Activated gamma-delta T cell (primary cell): Measurements from ENCODE around the gene EIF2D.
"Not testable (repeated sequence)": the region's sequence is repeated elsewhere in the genome, so short reads cannot be mapped to it uniquely, and the experiment has no call there.

Source experiments
- DNase-seq: peaks from one replicate; lab custom pipeline; 2025; lab: John Stamatoyannopoulos, UW

EIF2D gene

DNA sequence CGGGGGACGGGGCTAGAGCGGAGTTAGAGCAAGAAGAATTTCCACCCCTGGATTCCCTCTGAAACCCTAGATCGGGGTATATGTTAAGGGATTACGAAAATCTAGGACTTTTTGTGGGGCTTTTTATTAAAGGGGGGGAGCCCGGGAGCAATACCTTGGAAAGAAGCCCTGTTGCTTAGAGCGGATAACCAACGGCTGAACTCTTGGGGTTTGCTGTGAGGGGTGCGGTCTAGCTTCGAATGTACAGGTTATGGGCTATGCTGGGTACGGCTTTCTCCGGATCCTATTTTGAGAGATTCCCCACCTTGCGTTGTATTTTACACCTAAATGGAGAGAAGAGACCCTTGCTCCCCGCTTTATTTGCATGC, 23.7 kb upstream of the EIF2D start:
- no peak for DNase-seq

DNA sequence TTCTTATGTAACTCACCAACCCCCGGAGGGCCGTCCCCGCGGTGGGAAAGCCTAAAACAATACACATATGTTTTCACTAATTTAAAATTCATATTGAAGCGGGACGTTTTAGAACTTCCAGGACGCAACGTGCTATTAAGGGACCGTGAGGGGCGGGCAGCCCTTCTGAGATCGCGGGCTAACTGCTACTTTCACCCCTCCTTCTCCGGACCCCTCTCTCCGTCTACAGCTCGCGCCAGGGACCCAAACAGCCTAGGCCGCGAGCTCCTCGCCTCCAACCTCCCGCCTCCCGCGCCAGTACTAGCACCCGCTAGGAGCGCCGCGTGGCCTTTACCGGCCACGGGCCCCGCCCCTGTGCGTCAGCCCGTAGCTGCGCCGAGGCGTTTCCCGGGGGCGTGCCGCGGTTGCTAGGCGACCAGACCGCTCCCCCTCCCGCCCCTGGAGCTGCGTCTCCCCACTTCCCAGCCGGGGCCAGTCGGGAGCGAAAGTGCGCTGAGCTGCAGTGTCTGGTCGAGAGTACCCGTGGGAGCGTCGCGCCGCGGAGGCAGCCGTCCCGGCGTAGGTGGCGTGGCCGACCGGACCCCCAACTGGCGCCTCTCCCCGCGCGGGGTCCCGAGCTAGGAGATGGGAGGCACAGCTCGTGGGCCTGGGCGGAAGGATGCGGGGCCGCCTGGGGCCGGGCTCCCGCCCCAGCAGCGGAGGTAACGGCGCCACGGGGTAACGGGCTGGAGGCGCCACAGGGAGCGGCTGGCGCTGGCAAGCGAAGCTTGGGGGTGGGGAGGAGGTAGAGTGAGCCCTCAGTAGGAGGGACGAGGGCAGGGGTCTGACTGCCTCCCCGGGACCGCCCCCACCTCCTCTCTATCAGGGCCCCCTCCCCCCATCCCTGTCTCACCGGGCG, 23.1 kb upstream of the EIF2D start, which contains the start of gene DYRK3:
TSS of gene DYRK3 (plus strand) at position 457 of the 898 bp plus-strand sequence. CDS start at position 625, 168 bp downstream.
- DNase-seq, result peak; percentile 84

DNA sequence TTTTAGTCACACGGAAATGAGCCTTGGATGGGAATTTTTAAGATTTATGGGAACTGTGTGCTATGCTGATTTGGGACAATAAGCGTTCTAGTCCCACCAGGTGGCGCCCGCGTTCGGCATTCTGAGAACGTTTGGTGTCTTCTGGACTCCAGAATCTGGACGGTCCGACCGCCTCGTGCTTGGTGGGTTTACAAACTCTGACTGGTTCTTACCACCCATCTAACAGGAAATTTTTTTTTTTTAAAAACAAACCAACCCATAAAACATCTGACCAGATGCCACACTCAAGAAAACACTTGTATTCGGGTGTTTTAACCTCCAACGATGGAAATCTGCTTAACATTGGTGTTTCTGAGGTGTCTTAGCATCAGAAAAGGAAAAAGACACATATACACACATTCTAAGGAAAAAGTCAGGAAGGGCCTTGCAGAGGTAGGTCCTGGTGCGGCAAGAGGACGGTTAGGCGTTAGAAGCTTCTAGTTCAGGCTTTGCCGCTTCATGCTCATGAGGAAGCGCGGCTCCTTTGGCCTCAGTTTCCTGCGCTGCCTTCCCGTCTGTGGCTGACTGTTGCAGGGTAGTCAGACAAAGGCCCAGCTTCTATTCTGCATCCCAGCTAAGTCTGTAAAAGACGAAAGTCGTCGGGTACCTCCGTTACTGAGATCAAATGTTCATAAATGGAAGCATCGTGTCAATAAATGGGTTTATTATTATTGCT, 22.3 kb upstream of the EIF2D start:
- peak; percentile 37 for DNase-seq

DNA sequence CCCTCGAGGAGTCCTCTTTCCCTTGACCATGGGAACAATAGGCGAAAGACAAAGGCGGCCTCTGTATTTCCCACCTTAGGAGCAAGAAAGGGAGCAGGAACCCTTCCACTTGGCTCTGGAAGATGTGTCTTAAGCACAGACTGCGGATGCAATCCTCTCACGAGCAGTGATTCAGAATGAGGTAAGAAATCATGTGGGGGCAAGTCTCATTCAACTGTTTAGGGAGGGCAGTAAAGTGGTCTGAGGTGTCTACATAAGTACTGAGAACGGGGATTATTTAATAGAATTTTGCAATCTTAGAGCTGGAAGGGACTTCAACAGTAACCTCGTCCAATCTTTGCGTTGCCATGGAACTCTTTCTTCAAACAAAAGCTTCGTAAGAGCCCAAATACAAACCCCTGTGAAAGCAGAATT, 21.4 kb upstream of the EIF2D start:
- DNase-seq, result no peak

DNA sequence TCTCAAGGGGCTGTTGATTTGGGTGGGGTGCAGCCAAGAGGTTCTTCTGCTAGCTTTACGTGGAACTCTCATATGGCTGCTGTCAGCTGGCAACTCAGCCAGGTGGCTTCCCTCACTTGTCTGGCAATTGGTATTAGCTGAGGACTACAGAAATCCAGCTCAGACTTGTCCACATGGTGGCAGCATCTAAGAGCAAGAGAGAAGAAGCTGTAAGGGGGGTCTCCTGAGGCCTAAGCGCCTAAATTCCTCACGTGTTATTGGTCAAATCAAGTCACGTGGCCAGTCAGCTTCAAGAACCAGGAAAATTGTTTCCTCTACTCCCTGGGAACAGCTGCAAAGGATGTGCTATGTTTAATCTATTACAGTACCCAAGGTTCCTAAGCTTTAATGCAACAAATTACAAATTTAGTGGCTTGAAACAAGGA, 18.8 kb upstream of the EIF2D start:
- DNase-seq, result no peak

DNA sequence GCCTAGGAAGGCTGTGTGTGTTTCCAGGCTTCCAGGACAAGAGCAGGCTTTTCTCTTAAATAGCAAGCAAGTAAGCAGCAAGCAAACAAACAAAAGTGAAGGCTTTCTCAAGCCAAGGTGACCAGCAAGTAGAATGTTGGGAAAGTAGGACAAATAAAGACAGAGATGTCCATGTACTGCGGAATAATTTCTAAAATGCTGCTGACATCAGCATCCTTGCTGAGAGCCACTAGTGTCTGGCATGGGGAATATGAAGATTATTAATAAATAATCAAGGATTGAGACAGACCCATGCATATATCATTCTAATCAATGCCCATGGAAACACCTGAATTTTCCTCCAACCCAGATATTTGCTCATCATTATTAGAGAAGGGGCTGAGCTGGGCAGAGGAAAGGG, 16.7 kb upstream of the EIF2D start:
- DNase-seq, result no peak

DNA sequence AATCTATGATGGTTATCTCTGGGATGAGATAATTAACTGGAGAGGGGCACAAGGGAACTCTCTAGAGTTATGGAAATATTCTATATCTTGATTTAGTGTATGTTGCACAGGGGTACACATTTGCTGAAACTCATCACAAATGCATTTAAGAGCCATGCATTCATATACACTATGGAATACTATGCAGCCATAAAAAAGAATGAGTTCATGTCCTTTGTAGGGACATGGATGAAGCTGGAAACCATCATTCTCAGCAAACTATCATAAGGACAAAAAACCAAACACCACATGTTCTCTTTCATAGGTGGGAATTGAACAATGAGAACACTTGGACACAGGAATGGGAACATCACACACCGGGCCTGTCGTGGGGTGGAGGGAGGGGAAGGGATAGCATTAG, 14.1 kb upstream of the EIF2D start:
- DNase-seq, result not testable (repeated sequence)

DNA sequence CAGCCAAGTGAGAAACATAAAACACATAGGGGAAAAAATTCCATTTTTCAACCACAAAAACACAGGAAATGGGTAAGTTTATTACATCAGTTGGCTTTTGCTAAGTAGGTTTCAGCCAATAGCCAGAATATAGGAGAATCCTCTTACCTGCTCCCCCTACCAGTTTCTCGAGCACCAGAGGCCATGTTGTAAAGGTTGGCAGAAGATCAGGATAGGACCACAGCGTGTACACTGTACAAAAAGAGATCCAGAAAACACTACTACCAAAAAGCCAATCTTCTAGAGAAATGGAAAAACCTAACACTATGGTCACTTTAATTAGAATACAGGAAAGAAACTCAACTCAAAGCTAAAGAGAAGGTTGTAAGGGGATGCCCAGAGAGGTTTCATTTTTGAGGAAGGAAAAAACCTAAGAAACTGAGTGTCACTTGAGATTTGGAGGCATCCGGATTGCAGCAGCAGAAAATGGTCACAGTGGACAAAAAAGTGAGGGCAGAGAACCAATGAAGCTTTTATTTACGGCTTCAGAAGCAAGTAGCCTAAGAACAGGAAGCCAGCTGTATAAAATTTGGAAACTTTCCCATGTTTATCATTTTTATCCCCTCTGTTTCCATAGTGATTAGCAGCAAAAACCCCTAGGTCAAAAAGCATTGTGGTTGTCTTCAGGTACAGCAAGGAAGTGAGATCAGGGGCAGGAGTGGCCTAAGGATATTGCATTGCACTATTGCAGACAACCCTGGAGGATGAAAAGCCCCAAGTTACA, 2.9 kb downstream of the EIF2D start:
- DNase-seq, result no peak

DNA sequence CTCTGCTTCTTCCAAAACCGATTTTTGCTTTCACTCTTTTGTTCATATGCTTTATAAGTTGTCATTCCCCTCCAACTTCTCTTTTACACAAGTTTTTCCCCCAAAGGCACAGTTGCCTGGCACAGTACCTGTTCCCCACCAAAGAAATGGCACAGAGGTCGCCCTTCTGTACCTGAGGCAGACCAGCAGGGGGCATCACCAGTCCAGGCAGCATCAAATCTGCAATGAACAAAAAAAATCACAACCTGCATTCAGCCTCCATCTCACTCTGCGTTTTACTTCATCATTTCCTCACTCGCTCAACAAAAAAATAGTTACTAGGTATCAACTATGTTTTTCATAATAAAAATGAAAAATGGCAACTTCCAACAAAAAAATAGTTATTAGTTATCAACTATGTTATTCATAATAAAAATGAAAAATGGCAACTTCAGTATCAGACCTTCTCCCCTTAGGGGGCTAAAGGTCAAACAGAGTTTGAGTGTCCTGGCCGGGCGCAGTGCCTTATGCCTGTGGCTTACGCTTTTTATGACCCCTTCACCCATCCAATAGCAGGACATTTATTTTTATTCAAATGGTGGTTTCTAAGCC, 4.1 kb downstream of the EIF2D start:
- no peak for DNase-seq

DNA sequence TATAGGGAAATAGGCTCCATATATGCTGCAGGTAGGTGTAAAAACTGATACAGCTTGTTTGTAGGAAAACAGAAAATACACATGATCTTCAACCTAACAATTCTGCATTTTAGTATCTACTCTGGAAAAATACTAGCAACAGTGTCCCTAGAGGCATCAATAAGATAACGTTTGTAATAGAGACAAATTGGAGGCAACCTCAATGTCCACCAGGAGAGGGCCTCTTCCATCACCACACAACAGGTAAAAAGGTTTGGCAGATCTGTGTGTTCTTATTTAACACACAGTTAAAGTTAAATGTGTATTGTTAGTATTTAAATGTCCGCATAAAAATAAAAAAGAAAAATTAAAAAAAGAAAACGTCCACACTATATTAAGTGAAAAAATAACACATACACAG, 5.4 kb downstream of the EIF2D start:
- no peak for DNase-seq

DNA sequence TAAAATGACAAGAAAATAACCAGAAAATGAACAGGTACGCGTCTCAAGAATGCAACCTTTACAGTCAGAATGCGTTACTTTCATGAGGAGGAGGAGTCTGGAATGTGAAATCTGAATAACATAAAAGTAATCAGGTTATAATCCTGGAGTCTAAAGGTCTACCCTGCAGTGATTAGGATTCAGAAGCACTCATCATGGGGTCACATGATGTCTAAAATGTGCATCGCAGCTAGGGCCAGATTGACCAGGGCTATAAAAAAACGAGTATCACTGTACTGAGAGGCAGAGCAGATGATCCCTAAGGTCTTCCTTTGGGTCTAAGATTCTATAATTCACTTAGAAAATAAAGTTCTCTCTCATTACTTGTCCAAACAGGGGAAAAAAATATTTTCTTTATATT, 7.4 kb downstream of the EIF2D start:
- DNase-seq, result no peak

DNA sequence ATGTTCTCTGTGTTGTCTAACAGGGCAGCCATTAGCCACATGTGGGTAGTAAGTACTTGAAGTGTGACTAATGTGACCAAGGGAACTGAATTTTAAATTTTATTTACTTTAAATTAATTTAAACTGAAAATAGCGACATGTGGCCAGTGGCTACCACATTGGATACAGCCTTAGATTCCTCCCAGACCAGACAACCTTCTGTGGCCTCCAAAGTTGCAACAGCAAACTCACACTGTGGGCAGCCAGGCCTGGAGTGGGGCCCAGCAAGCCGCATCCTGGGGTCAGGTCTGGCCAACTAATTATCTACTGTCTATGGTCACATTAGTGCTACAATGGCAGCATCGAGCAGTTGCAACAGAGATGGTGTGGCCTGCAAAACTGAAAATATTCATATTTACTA, 11.7 kb downstream of the EIF2D start:
- DNase-seq, result no peak

DNA sequence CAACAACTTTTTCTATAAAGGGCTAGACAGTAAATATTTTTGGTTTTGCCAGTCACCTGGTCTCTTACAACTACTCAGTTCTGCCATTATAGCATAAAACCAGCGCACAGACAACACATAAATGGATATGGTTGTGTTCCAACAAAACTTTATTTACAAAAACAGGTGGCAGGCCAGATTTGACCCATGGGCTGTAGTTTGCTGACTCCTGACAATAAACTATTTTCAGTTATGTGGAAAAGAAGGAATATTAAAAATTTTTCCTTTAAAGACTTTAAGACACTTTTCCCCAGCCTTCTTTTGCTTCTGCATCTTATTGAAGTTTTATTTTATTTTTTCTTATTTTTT, 16.0 kb downstream of the EIF2D start:
- no peak for DNase-seq

DNA sequence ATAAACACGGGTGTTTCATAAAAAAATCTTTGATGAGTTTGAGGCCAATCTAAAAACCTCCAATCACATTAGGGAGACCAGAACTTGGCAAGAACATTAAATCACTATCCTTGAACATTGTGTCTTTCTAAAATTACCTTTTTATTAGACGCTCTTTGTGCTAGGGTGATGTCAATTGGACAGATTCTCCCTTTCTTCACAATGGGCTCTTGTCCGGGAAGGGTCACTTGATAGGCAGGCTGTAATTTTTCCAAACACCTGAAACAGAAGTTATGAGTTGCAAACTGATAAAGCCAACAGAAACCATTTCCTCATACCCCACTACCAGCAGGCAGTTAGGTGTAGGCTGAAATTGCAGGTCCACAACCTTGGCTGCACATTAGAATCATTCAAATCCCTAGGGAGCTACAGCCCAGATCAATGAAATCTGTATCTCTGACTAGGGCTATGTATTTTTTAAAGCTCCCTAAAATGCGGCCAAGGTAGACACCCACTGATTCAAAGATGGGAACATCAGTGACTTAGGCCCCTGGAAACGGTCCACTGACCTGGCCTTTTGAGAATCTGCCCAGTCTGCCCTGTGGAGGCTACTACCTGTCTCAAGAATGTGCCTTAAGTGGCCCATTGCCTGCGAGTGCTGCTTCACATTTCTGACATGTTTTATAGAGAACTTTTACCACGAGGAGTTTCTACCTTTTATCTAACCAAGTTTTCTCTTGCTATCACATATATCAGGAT, 16.5 kb downstream of the EIF2D start:
- no peak for DNase-seq

DNA sequence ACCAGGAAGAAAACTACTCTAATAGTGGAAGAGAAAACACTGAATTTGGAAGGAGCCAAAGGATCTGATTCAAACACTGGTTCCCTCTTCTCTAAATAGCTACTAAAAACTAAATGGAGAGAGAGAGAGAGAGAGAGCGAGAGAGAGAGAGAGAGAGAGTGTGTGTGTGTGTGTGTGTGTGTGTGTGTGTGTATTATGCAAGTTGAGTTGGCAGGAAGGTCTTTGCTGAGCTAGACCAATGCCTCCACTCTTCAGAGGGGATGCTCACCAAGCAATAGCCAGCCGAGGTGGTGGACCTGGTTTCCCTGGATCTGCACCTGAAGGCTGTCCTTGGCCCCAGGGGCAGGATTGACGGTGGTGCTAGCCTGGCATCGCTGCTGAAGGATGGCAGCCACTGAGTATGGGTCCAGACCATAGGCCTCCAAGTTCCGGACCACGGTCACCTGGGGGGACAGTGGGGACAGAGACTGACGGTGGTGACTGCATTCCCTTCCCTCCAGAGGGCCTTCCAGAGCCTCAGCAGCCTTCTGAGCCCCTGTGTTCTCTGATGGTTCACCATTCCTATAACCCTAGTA, 18.8 kb downstream of the EIF2D start:
- DNase-seq, result no peak

DNA sequence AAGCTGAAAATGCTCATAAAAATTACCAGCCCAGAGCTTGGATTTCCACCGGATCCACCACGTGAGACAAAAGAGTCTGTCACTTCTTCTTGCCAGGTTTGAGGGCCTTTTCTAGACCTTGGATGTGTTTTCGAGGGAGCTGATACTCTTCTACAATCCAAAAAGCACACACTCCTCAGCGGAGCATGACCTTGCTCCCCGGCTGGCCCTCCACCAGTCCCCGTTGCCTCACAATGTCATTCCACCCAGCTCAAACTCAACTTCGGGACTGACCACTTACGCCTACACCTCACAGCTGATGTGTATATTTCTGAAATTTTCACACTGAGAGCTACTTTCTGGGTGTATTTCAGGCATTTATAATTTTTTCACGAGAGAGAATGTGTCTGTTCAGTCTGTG, 20.6 kb downstream of the EIF2D start:
- no peak for DNase-seq

DNA sequence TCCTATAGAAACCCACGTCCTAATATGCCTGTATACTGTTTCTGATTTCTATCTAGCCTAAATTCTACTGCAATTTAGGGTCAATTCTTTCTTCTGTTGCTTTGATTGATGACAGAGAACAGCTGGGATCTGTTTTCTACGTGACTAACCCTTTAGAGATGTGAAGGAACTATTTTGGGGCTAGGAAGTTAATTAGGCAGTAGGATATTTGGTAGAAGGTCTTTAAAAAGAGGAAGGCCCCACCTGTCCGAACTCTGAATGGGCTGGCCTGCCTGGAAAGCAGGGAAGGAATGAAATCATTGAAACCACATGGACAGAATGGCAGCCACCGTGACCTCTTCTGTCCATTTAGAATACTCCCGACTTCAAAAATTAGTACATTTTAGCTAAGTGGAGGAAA, 21.0 kb downstream of the EIF2D start:
- no peak for DNase-seq

DNA sequence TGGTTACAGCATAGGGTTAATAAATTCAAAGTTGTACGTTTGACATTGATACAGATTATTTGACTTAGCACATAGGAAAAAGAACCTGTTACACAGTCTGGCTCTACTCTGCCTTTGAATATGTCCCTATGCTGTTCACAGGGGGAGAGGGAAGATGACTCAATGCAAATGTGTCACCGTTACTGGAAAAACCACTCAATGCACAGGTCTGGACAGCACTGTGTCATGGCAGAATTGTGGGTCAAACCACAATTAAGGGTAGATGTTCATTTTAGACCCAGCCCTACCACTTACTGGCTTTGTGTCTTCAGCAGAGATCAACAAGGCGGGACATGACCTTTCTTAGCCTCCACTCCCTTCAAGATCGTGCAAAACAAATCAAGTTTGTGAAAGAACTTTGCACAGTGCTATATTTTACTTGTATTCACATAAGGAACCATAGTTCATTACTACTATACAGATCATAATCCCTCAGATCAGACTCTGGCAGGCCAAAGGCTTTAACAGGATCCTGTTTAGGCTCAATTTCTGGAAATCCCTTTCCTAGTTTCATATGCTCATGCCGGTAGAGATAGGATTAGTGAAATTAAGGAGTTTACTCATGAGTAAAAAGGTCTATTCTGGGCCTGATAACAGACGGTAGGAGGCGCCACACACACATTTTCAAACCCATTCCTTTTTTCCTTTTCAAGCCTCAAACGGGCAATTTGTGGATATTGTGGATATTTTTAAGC, 22.1 kb downstream of the EIF2D start:
- DNase-seq, result no peak

DNA sequence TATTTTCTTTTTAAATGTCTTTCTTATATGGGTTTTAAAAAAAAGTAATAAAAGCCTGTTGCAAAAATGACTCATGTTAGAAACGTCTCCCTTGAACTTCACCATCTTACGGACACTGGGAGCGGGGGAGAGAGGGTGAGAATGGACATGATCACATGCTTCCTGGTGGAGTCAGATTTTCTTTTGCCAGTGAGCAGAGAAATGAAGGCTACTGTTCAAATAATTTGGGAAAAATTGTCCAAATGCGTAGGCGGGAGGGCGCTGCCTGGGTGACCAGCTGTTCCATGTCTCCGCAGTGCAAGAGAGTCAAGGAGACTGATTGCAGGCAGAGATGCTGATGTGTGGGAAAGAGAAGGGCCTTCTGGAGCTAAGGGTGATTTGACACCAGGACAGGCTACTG, 23.1 kb downstream of the EIF2D start:
- no peak for DNase-seq

DNA sequence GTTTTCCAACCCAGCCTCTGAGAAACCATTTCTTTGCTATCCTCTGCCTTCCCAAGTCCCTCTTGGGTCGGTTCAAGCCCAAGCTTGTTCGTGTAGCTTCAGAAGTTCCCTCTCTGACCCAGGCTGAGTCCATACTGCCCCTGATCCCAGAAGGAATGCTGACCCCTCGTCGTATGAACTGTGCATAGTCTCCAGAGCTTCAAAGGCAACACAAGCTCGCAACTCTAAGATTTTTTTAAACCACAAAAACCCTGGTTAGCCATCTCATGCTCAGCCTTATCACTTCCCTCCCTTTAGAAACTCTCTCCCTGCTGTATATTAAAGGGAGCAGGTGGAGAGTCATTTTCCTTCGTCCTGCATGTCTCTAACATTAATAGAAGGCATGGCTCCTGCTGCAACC, 23.8 kb downstream of the EIF2D start:
- no peak for DNase-seq
